ENCODE measurements around the gene GPBP1. TPM values are rescaled to one million over a fixed set of nuclear protein-coding genes. Genes with fewer than 3 reads are reported as not detected.

Gene GPBP1
- polyA plus RNA-seq, 3 donors, result 23.2 to 43.7 (median 30.9) TPM

DNA sequence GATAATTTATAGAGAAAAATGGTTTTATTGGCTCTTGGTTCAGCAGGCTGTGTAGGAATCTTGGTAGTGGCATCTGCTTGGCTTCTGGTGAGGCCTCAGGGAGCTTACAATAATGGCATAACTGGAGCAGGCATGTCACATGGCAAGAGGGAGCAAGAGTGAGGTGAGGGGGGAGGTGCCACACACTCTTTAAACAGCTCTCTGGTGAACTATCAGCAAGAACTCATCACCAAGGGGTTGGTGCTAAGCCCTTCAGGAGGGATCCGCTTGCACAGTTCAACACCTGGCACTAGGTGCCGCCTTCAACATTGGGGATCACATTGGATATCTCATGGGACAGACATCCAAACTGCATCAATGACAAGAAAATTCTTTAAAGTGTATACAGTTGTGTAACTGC, 10.5 kb downstream of the GPBP1 start:
- H4K20me1 ChIP-seq (ENCODE audit: insufficient read depth, low read length), result peaks cover 100% of the 10 kb centered on the region
- no peaks in the 10 kb centered on the region for H3K27me3 ChIP-seq (ENCODE audit: control insufficient read depth in 2 of 2, insufficient read depth in 2 of 2, low read length in 2 of 2)
- intact Hi-C loops (cut with micrococcal nuclease), result no loop called here
- Mint-ChIP-seq H3K9me3 (peaks cover 4 to 10% (median 5%) of the 10 kb centered on the region in 7 donors), H3K4me1 (peaks cover 75% of the 10 kb centered on the region), H3K36me3 (peaks cover 18 to 63% of the 10 kb centered on the region in 2 donors), H3K27me3 (ENCODE audit: low read depth in 3 of 3) (peaks cover 0 to 2% (median 0%) of the 10 kb centered on the region in 3 donors), H3K4me3 (no peak overlapping the region), H3K27ac (peak overlapping the region in 6 of 7 donors; percentile 10 to 89 (median 68))
- H2AFZ ChIP-seq (ENCODE audit: insufficient read depth, low read depth, low read length, poor library complexity, severe bottlenecking), result no peak overlapping the region
- WGBS (ENCODE audit: insufficient coverage), result no CpG with 5 or more reads among the region's 2 CpGs
- H3K36me3 ChIP-seq (replicated peaks in 1 of 2; ENCODE audit: control insufficient read depth in 1 of 2, insufficient read depth in 2 of 2, low read length in 2 of 2), result peaks cover 4 to 14% of the 10 kb centered on the region in 2 donors
- H3K4me3 ChIP-seq (replicated peaks in 1 of 3; ENCODE audit: low read depth in 2 of 3, low read length in 3 of 3), result no peak overlapping the region
- peaks cover 100% of the 10 kb centered on the region for H3K79me2 ChIP-seq (ENCODE audit: insufficient read depth, low read length)
- H3K9ac ChIP-seq (ENCODE audit: insufficient read depth, low read length, poor library complexity, severe bottlenecking), result no peak overlapping the region
- peak overlapping the region in 1 of 2 donors; percentile 34 for H3K27ac ChIP-seq (ENCODE audit: low read depth in 1 of 2, low read length in 2 of 2)
- no peaks in the 10 kb centered on the region for H3K9me3 ChIP-seq (replicated peaks in 1 of 2; ENCODE audit: control insufficient read depth in 1 of 2, insufficient read depth in 1 of 2, low read length in 2 of 2)
- peaks cover 57 to 73% of the 10 kb centered on the region in 2 donors for H3K4me1 ChIP-seq (ENCODE audit: control insufficient read depth in 1 of 2, insufficient read depth in 2 of 2, low read length in 2 of 2)
- TF ChIP-seq, protein P1, sequence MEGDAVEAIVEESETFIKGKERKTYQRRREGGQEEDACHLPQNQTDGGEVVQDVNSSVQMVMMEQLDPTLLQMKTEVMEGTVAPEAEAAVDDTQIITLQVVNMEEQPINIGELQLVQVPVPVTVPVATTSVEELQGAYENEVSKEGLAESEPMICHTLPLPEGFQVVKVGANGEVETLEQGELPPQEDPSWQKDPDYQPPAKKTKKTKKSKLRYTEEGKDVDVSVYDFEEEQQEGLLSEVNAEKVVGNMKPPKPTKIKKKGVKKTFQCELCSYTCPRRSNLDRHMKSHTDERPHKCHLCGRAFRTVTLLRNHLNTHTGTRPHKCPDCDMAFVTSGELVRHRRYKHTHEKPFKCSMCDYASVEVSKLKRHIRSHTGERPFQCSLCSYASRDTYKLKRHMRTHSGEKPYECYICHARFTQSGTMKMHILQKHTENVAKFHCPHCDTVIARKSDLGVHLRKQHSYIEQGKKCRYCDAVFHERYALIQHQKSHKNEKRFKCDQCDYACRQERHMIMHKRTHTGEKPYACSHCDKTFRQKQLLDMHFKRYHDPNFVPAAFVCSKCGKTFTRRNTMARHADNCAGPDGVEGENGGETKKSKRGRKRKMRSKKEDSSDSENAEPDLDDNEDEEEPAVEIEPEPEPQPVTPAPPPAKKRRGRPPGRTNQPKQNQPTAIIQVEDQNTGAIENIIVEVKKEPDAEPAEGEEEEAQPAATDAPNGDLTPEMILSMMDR (IDR thresholded peaks at IDR 0.05), result no peak
- DNase-seq, result no peak
- H3K4me2 ChIP-seq (replicated peaks; ENCODE audit: extremely low read depth, low read length, poor library complexity, severe bottlenecking), result no peak overlapping the region

DNA sequence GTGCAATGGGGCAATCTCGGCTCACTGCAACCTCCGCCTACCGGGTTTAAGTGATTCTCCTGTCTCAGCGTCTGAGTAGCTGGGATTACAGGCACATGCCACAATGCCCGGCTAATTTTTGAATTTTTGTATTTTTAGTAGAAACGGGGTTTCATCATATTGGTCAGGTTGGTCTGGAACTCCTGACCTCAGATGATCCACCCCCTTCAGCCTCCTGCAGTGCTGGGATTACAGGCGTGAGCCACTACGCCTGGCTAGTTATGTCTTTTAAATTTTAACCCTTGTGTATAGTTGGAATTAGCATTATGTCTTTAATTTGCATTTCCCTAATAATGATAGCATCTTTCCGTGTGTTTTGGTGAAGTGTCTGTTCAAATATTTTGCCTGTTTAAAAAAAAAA, 11.5 kb downstream of the GPBP1 start:
- 40% methylated on average over 1 of the region's 9 CpGs for WGBS (ENCODE audit: insufficient coverage)
- peaks cover 100% of the 10 kb centered on the region for H4K20me1 ChIP-seq (ENCODE audit: insufficient read depth, low read length)
- H3K36me3 ChIP-seq (replicated peaks in 1 of 2; ENCODE audit: control insufficient read depth in 1 of 2, insufficient read depth in 2 of 2, low read length in 2 of 2), result peaks cover 4 to 21% of the 10 kb centered on the region in 2 donors
- Mint-ChIP-seq H3K36me3 (peaks cover 12 to 62% of the 10 kb centered on the region in 2 donors), H3K27ac (peak overlapping the region; percentile 4 to 85 (median 56)), H3K4me1 (peaks cover 65% of the 10 kb centered on the region), H3K9me3 (peaks cover 4 to 10% (median 5%) of the 10 kb centered on the region in 7 donors), H3K4me3 (no peak overlapping the region), H3K27me3 (ENCODE audit: low read depth in 3 of 3) (peaks cover 0 to 2% (median 0%) of the 10 kb centered on the region in 3 donors)
- H3K4me2 ChIP-seq (replicated peaks; ENCODE audit: extremely low read depth, low read length, poor library complexity, severe bottlenecking), result peak overlapping the region; percentile 41
- DNase-seq, result no peak
- H2AFZ ChIP-seq (ENCODE audit: insufficient read depth, low read depth, low read length, poor library complexity, severe bottlenecking), result no peak overlapping the region
- intact Hi-C loops (cut with micrococcal nuclease), result no loop called here
- H3K27me3 ChIP-seq (ENCODE audit: control insufficient read depth in 2 of 2, insufficient read depth in 2 of 2, low read length in 2 of 2), result no peaks in the 10 kb centered on the region
- H3K4me3 ChIP-seq (replicated peaks in 1 of 3; ENCODE audit: low read depth in 2 of 3, low read length in 3 of 3), result no peak overlapping the region
- H3K9ac ChIP-seq (ENCODE audit: insufficient read depth, low read length, poor library complexity, severe bottlenecking), result no peak overlapping the region
- no peaks in the 10 kb centered on the region for H3K9me3 ChIP-seq (replicated peaks in 1 of 2; ENCODE audit: control insufficient read depth in 1 of 2, insufficient read depth in 1 of 2, low read length in 2 of 2)
- peaks cover 48 to 63% of the 10 kb centered on the region in 2 donors for H3K4me1 ChIP-seq (ENCODE audit: control insufficient read depth in 1 of 2, insufficient read depth in 2 of 2, low read length in 2 of 2)
- H3K27ac ChIP-seq (ENCODE audit: low read depth in 1 of 2, low read length in 2 of 2), result peak overlapping the region in 1 of 2 donors; percentile 59
- H3K79me2 ChIP-seq (ENCODE audit: insufficient read depth, low read length), result peaks cover 100% of the 10 kb centered on the region
- TF ChIP-seq, protein P1 (IDR thresholded peaks at IDR 0.05), result no peak

Measured in CD14-positive monocyte (primary cell).